Mesendoderm (in vitro differentiated cells): ENCODE results near the gene TLCD3B.

Experiments
- DNase-seq: peaks from one replicate; pipeline ENCODE4 v3.0.0; 2013
- H2AK5ac ChIP-seq: 2 replicates; pipeline ENCODE4 v1.6.1; 2013; ENCODE audit warnings: low read length, inconsistent platforms
- H2BK120ac ChIP-seq: 2 replicates; pipeline ENCODE4 v1.6.1; 2013; ENCODE audit warnings: low read depth, mild to moderate bottlenecking, low read length, moderate library complexity, mixed read lengths
- H2BK15ac ChIP-seq: replicated peaks from 2 replicates; pipeline ENCODE4 v1.6.1; 2013; ENCODE audit warnings: low read depth, mild to moderate bottlenecking, moderate library complexity
- H2BK5ac ChIP-seq: 2 replicates; pipeline ENCODE4 v1.6.1; 2013; ENCODE audit warnings: low read length, inconsistent platforms
- H3K18ac ChIP-seq: 2 replicates; pipeline ENCODE4 v1.6.1; 2013; ENCODE audit warnings: mild to moderate bottlenecking, low read length, mixed read lengths
- H3K23ac ChIP-seq: one replicate; pipeline ENCODE4 v1.6.1; 2013; ENCODE audit warnings: low read length
- H3K27ac ChIP-seq: 2 replicates; pipeline ENCODE4 v1.5.1; 2013; ENCODE audit warnings: low read depth, mild to moderate bottlenecking, inconsistent platforms, low read length, moderate library complexity
- H3K27me3 ChIP-seq: 2 replicates; pipeline ENCODE4 v1.6.1; 2013; ENCODE audit warnings: low read length, control low read depth, mild to moderate bottlenecking, inconsistent platforms; ENCODE audit not compliant: insufficient read depth, poor library complexity
- H3K36me3 ChIP-seq: 2 replicates; pipeline ENCODE4 v1.6.1; 2013; ENCODE audit warnings: low read length, inconsistent platforms; ENCODE audit not compliant: control insufficient read depth, insufficient read depth
- H3K4ac ChIP-seq: one replicate; pipeline ENCODE4 v1.6.1; 2013; ENCODE audit warnings: low read depth, mild to moderate bottlenecking, low read length, moderate library complexity
- H3K4me1 ChIP-seq: 2 replicates; pipeline ENCODE4 v1.6.1; 2013; ENCODE audit warnings: low read depth, low read length, inconsistent platforms; ENCODE audit not compliant: control insufficient read depth
- H3K4me2 ChIP-seq: 2 replicates; pipeline ENCODE4 v1.6.1; 2013; ENCODE audit warnings: low read length
- H3K4me3 ChIP-seq: 2 replicates; pipeline ENCODE4 v1.5.1; 2013; ENCODE audit warnings: mild to moderate bottlenecking, low read length
- H3K56ac ChIP-seq: one replicate; pipeline ENCODE4 v1.6.1; 2013; ENCODE audit warnings: low read length
- H3K79me1 ChIP-seq: 2 replicates; pipeline ENCODE4 v1.6.1; 2013; ENCODE audit warnings: low read length, inconsistent platforms
- H3K79me2 ChIP-seq: 2 replicates; pipeline ENCODE4 v1.6.1; 2013; ENCODE audit warnings: mild to moderate bottlenecking, low read length; ENCODE audit not compliant: control insufficient read depth, insufficient read depth
- H3K9ac ChIP-seq: 2 replicates; pipeline ENCODE4 v1.6.1; 2013; ENCODE audit warnings: low read length, inconsistent platforms
- H4K5ac ChIP-seq: one replicate; pipeline ENCODE4 v1.6.1; 2013; ENCODE audit warnings: low read length
- H4K8ac ChIP-seq: one replicate; pipeline ENCODE4 v1.6.1; 2013; ENCODE audit warnings: low read depth, mild to moderate bottlenecking, control low read depth, low read length, moderate library complexity
- WGBS: extraction: QIAGEN DNeasy Blood & Tissue Kit; methylation state at CpG from one replicate; pipeline ENCODE4 v1.1.7; 2013; ENCODE audit warnings: low lambda C conversion rate, missing lambda C conversion rate; ENCODE audit not compliant: insufficient coverage; ENCODE audit errors: extremely low coverage; 5-methylcytosine and 5-hydroxymethylcytosine counted together

Gene TLCD3B

DNA sequence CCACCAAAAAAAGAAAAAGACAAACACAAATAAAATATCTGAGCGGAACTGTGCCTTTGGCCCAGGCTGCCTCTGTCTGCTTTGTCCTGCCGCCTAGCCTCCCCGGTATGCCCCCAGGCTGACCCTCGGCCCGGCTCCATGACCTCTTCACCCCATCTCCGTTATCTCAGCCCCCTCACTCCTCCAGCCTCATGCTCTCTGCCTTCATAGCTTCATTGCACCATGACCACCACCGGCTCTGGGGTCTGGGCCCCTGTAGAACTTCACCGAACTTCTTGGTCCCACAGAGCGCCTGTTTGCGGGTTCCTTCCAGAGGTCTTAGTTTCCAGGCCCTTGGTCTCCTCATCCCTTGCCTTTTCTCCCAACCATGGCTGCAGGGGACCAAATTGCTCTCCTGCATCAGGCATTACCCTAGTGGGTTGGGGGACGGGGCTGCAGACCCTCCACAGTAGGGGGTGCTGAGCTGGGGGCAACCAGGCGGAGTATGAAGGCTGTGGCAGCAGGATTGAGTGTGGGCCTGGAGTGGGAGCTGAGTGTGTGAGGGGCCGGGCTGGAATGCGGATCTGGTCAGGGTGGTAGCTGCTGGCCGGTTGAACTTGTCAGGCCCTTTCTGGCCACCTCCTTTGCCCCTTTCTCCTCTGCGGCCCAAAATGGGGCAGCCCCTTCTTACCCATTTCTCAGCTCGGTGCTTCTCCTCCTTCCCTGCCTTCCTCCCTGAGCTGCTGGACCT is 42.6 kb downstream of the TLCD3B start:
- Histone ChIP-seq H3K27me3 (no peaks in the 10 kb centered on the region), H3K9ac (no peak overlapping the region), H4K5ac (no peak overlapping the region), H2BK120ac (no peak overlapping the region), H2BK5ac (no peak overlapping the region), H3K79me1 (no peaks in the 10 kb centered on the region), H3K4ac (no peak overlapping the region), H2BK15ac (no peak overlapping the region), H3K56ac (no peak overlapping the region), H3K36me3 (peaks cover 17% of the 10 kb centered on the region), H3K27ac (no peak overlapping the region), H3K4me1 (no peaks in the 10 kb centered on the region), H3K23ac (no peak overlapping the region), H3K79me2 (no peaks in the 10 kb centered on the region), H3K4me2 (no peak overlapping the region), H3K18ac (no peak overlapping the region), H4K8ac (no peak overlapping the region), H2AK5ac (no peak overlapping the region), H3K4me3 (no peak overlapping the region)
- DNase-seq = no peak
- no CpG with 5 or more reads among the region's 17 CpGs for WGBS

DNA sequence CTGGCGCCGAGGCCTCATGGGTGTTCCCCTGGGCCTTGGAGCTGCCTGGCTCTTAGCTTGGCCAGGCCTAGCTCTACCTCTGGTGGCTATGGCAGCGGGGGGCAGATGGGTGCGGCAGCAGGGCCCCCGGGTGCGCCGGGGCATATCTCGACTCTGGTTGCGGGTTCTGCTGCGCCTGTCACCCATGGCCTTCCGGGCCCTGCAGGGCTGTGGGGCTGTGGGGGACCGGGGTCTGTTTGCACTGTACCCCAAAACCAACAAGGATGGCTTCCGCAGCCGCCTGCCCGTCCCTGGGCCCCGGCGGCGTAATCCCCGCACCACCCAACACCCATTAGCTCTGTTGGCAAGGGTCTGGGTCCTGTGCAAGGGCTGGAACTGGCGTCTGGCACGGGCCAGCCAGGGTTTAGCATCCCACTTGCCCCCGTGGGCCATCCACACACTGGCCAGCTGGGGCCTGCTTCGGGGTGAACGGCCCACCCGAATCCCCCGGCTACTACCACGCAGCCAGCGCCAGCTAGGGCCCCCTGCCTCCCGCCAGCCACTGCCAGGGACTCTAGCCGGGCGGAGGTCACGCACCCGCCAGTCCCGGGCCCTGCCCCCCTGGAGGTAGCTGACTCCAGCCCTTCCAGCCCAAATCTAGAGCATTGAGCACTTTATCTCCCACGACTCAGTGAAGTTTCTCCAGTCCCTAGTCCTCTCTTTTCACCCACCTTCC is 43.5 kb downstream of the TLCD3B start:
- Histone ChIP-seq H2BK120ac (no peak overlapping the region), H3K27ac (no peak overlapping the region), H3K4me1 (no peaks in the 10 kb centered on the region), H3K56ac (no peak overlapping the region), H2AK5ac (no peak overlapping the region), H3K79me1 (no peaks in the 10 kb centered on the region), H3K4me2 (no peak overlapping the region), H2BK15ac (no peak overlapping the region), H3K4ac (no peak overlapping the region), H4K5ac (no peak overlapping the region), H2BK5ac (no peak overlapping the region), H3K27me3 (no peaks in the 10 kb centered on the region), H3K23ac (no peak overlapping the region), H3K36me3 (peaks cover 21% of the 10 kb centered on the region), H3K9ac (no peak overlapping the region), H3K79me2 (no peaks in the 10 kb centered on the region), H3K18ac (no peak overlapping the region), H4K8ac (no peak overlapping the region), H3K4me3 (no peak overlapping the region)
- no CpG with 5 or more reads among the region's 35 CpGs for WGBS
- no peak for DNase-seq

- no peaks in the 10 kb centered on the region for H3K79me1 ChIP-seq
- no peak for DNase-seq
- H3K36me3 ChIP-seq = peaks cover 20% of the 10 kb centered on the region
- H3K4me2 ChIP-seq = no peak overlapping the region
- no peaks in the 10 kb centered on the region for H3K27me3 ChIP-seq
- no peak overlapping the region for H2AK5ac ChIP-seq
- H2BK5ac ChIP-seq = no peak overlapping the region
- H3K27ac ChIP-seq = no peak overlapping the region
- H3K23ac ChIP-seq = no peak overlapping the region
- no CpG with 5 or more reads among the region's 5 CpGs for WGBS
- no peaks in the 10 kb centered on the region for H3K79me2 ChIP-seq
- no peak overlapping the region for H3K18ac ChIP-seq
- H4K5ac ChIP-seq = no peak overlapping the region
- H4K8ac ChIP-seq = no peak overlapping the region
- H2BK15ac ChIP-seq = no peak overlapping the region
- no peak overlapping the region for H3K4ac ChIP-seq
- H3K4me3 ChIP-seq = no peak overlapping the region
- no peak overlapping the region for H2BK120ac ChIP-seq
- no peak overlapping the region for H3K9ac ChIP-seq
- no peaks in the 10 kb centered on the region for H3K4me1 ChIP-seq
- H3K56ac ChIP-seq = no peak overlapping the region
Observed at GRCh38 chr16:29986931-29987330, 44.1 kb downstream of the TLCD3B start.

- H3K79me1 ChIP-seq = no peaks in the 10 kb centered on the region
- DNase-seq = no peak
- no peak overlapping the region for H4K5ac ChIP-seq
- no peak overlapping the region for H3K9ac ChIP-seq
- no peak overlapping the region for H3K18ac ChIP-seq
- H2BK15ac ChIP-seq = no peak overlapping the region
- H3K56ac ChIP-seq = no peak overlapping the region
- no peak overlapping the region for H2AK5ac ChIP-seq
- no peak overlapping the region for H3K27ac ChIP-seq
- H2BK120ac ChIP-seq = no peak overlapping the region
- H2BK5ac ChIP-seq = no peak overlapping the region
- H3K4me1 ChIP-seq = no peaks in the 10 kb centered on the region
- H3K23ac ChIP-seq = no peak overlapping the region
- H4K8ac ChIP-seq = no peak overlapping the region
- H3K27me3 ChIP-seq = no peaks in the 10 kb centered on the region
- H3K4me2 ChIP-seq = no peak overlapping the region
- peaks cover 20% of the 10 kb centered on the region for H3K36me3 ChIP-seq
- no peak overlapping the region for H3K4me3 ChIP-seq
- no peak overlapping the region for H3K4ac ChIP-seq
- H3K79me2 ChIP-seq = no peaks in the 10 kb centered on the region
- no CpG with 5 or more reads among the region's 20 CpGs for WGBS
Observed at GRCh38 chr16:29986231-29986630, 44.8 kb downstream of the TLCD3B start.

DNA sequence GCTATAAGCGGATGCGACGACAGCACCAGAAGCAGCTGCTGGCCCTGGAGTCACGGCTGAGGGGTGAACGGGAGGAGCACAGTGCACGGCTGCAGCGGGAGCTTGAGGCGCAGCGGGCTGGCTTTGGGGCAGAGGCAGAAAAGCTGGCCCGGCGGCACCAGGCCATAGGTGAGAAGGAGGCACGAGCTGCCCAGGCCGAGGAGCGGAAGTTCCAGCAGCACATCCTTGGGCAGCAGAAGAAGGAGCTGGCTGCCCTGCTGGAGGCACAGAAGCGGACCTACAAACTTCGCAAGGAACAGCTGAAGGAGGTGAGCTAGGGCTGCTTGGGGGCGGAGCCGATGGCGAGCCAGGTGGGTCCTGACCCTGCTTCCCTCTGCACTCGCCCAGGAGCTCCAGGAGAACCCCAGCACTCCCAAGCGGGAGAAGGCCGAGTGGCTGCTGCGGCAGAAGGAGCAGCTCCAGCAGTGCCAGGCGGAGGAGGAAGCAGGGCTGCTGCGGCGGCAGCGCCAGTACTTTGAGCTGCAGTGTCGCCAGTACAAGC is 45.7 kb downstream of the TLCD3B start:
- no peak overlapping the region for H2BK5ac ChIP-seq
- H3K9ac ChIP-seq = no peak overlapping the region
- H3K36me3 ChIP-seq = peaks cover 18% of the 10 kb centered on the region
- no peaks in the 10 kb centered on the region for H3K79me2 ChIP-seq
- no peak overlapping the region for H2BK15ac ChIP-seq
- H3K27me3 ChIP-seq = no peaks in the 10 kb centered on the region
- DNase-seq = no peak
- H3K18ac ChIP-seq = no peak overlapping the region
- H3K56ac ChIP-seq = no peak overlapping the region
- no peak overlapping the region for H3K4me2 ChIP-seq
- H3K4me3 ChIP-seq = no peak overlapping the region
- H4K8ac ChIP-seq = no peak overlapping the region
- no peak overlapping the region for H2AK5ac ChIP-seq
- H3K4ac ChIP-seq = no peak overlapping the region
- no peak overlapping the region for H2BK120ac ChIP-seq
- H3K4me1 ChIP-seq = no peaks in the 10 kb centered on the region
- no peak overlapping the region for H4K5ac ChIP-seq
- no CpG with 5 or more reads among the region's 28 CpGs for WGBS
- H3K23ac ChIP-seq = no peak overlapping the region
- no peak overlapping the region for H3K27ac ChIP-seq
- H3K79me1 ChIP-seq = no peaks in the 10 kb centered on the region
